ENCODE measurements around the gene TYW1. TPM values are rescaled to one million over a fixed set of nuclear protein-coding genes. Genes with fewer than 3 reads are reported as not detected.
A peak's percentile ranks its signal among the peaks of the same experiment; 100 is the strongest.
"Not testable (repeated sequence)": the region's sequence is repeated elsewhere in the genome, so short reads cannot be mapped to it uniquely, and the experiment has no call there.

TYW1 gene
- polyA plus RNA-seq, 5 donors, result 20.9 to 25.4 (median 24.0) TPM

DNA sequence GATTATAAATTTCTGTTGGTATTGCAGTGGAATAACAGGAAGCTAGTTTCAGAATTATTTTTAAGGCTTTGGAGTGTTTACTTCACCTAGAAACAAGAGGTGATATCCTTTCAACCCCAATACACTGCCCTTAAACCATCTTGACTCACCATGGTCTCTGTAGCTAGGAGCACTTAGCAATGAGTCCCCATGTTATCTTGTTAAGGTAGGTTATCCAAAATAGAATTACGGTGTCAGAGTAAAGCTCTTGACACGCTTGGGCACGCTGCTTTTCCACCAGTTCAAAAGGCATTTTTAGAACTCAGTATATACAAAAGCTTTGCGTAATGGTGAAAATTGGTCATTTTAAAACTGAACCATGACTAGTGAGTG, 46.9 kb downstream of the TYW1 start:
- not testable (repeated sequence) for DNase-seq

DNA sequence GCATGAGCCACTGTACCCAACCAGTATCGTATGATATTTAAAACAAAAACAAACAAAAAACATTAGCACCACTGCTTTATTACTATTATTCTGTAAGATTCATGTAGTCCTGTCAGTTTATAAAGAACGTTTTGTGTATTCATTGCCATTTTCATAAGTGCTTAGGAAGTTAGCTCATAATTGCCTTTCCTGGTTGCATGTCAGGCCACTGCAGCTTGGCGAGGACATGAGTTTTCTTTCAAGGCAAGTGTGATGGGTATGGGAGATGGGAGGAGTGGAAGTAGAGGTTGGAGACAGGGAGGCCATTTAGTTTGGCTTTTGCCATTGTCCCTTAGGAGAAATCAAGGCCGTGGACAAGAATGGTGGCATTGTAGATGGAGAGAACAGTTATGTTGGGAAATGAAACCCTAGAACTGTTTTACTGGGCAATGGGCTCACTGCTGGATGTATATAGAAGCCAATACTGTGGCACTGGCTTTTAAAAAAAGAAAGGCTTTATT, 48.9 kb downstream of the TYW1 start:
- DNase-seq, result no peak

DNA sequence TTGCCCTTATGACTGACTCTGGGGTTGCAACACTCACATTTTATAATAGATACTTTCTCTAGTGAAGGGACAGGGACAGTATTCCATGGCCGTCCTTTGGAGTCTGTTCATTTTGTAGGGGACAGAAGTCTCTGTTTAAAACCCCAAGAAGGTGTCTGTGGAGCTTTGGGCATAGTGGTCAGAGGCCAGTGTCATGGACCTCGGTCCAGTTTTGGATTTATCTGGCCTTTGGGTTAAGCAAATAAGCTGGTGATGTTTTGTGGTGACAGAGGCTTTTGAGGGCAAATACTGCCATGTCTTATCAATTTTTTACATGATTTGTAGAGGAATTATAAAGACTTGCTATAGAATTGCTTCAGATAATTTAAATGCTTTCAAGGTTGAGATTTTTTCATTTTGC, 50.2 kb downstream of the TYW1 start:
- not testable (repeated sequence) for DNase-seq

DNA sequence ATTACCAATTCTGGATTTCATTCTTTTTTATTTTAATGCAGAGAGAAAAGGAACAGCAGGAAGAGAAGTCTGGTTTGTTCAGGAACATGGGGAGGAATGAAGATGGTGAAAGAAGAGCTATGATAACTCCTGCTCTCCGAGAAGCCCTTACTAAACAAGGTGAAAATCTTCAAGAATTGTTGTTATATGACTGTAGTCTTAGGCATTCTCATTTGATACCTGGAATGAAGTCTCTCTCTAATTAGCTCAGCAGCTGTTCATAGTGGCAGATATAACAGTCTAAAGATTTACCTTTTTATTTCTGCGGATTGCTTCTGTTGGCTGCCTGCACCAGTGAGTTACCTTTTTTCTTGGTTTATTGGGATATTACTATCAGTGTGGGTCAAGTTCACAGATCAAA, 53.3 kb downstream of the TYW1 start:
- not testable (repeated sequence) for DNase-seq

DNA sequence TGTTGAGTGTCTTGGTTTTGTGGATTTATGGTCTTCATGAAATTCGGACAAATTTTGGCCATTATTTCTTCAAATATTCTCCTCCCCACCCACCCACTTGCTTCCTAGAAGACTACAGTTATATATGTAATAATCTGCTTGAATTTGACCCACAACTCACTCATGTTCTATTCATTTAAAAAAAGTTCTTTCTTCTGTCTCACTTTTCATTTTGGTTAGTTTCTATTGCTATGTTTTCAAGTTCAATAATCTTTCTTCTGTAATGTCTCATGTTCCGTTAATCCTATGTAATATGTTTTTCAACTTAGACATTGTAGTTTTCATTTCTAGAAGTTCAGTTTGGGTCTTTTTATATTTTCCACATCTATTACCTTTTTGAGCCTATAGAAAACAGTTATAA, 55.5 kb downstream of the TYW1 start:
- DNase-seq, result not testable (repeated sequence)

DNA sequence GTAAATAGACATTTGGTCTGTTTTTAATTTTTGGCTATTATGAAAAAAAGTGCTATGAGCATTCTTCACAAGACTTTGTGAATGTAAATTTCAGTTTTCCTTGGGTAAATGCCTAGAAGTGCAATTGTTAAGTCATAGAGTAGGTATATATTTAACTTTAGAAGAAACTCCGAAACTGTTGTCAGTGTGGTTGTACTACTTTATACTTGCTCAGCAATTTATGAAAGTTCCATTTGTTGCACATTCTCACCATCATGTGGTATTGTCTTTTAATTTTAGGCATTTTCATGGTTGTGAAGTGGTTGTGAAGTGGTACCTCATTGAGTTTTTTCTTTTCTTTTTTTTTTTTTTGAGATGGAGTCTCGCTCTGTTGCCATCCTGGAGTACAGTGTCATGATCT, 60.0 kb downstream of the TYW1 start:
- no peak for DNase-seq

DNA sequence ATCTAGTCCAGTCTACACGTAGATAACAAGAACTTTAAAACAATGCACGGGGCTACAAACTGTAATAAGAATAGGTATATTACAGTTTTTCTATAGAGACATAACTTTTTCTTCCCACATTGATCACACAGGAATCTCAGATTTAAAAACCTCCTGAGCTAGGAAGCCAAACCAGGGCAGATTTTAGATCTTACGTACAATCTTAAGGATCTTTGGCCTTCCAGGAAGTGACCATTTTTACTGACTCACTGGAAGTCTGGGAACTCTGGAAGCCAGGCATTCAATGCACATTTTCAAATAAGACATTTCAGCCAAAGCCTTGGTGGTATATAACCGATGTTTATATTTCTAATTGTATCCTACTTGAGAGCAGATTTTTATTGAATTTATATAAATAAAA, 64.7 kb downstream of the TYW1 start:
- DNase-seq, result not testable (repeated sequence)

DNA sequence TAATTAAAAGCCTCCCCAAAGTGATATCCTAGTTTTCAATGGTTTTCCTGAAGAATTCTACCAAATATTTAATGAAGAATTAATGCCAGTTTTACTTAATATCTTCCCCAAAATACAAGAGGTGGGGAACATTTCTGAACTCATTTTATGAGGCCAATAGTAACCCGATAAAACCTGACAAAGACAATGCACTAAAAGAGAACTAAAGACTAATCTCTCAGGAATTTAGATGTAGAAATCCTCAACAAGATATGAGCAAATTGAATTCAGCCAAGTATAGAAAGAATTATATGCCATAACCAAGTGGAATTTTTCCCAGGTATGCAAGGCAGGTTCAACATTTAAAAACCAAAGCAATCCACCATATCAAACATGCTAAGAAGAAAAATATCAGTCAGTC, 66.2 kb downstream of the TYW1 start:
- not testable (repeated sequence) for DNase-seq

DNA sequence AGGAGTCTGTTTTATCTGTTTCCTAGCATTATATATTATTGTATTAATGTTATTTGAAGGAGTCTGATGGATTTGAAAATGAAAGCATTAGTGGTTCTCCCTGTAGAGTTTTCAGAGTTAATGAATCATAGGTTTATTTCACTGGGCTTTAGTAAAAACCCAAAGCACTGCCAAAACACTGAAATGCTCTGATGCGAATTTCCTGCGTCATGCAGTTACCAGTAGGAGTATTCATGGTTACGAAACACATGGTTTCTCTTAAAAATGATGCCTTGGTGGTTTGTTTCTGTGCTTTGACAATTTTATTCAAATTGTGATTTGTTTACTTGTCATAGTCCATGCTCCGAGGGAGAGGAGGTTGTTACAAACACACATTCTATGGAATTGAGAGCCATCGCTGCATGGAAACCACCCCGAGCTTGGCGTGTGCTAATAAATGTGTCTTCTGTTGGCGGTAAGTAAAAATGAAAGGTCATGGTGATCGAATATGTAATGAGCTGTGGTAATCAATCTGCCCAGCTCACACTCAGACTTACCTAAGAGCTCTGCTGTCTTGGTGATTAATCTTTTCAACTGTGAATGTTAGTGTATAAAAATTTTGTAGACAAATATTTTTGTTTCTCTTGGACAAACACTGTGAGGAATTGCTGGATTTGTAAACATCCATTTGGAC, 70.5 kb downstream of the TYW1 start:
- DNase-seq, result peak; percentile 21 to 42

DNA sequence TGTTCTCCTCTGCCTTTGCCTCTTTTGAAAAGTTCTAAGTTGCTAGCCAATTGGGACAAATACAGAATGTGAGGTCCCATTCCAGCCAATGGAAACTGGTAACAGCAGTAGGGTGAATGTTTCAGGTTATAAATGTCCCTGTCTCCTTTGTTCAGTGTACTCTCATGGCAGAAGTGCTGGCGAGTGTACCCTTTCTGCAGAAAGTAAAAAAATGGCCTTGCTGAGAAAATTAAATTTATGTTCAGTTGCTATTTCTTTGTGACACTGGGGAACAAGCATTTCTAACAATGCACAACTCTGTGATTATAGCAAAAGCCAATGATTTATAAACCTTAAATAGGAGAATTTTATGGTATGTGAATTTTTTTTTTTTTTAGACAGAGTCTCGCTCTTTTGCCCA, 79.5 kb downstream of the TYW1 start:
- not testable (repeated sequence) for DNase-seq

DNA sequence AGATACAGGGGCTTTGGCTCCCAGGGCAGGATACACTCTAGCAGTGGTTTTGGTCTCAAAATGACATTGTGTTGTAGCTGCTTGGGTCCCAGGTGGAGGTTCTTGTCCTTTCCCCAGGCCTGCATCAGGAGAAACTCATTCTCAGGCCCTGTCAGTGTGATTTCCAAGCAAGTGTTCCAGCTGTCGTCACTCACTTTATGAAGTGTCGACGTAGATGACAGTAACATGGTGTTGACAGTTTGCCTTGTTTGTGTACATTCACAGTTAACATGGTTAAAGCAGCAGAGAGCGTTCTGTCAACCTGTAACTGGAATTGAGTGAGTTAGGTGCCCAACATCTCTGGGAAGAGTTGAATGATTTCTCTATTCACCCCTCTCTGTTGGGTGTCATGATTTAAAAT, 86.2 kb downstream of the TYW1 start:
- not testable (repeated sequence) for DNase-seq

DNA sequence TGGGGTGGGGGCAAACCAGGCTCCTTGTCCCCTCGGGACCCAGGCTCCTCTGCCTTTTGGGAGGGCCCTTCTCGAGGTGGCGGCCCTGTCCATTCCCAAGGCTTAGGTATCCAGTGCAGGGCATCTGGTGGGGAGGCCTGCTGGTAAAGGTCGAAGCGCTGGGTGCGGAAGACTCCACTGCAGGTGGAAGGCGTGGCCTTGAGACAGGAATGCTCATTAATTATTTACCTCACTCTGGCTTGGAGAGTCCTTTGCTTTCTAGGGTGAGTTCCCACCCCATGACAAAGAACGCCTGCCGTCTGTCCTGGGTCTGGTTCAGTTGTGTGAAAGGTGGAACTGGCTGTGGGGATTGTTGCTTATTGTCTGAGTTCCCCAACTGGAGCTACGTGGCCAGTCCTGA, 92.6 kb downstream of the TYW1 start:
- not testable (repeated sequence) for DNase-seq

DNA sequence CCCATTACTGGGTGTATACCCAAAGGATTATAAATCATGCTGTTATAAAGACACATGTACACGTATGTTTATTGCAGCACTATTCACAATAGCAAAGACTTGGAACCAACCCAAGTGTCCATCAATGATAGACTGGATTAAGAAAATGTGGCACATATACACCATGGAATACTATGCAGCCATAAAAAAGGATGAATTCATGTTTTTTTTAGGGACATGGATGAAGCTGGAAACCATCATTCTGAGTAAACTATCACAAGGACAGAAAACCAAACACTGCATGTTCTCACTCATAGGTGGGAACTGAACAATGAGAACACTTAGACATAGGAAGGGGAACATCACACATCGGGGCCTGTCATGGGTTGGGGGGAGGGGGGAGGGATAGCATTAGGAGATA, 94.4 kb downstream of the TYW1 start:
- not testable (repeated sequence) for DNase-seq

DNA sequence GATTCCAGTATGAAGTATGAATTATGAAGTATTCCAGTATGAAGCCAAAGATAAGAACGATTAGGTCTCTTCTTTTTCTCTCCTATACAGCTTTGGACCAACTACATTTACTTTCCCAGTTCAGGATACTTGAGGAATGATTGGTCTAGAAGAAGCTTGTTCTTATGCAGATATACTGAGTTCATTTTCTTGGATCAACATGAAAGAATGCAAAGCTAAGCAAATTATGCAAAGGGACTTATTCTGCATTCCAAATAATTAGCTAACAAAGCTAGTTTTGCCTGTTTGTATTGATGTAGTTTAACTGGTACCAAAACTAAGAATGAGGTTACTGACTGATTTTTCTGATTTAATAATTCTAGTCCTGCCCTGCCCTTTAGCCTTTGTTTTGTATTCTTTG, 101.4 kb downstream of the TYW1 start:
- not testable (repeated sequence) for DNase-seq

DNA sequence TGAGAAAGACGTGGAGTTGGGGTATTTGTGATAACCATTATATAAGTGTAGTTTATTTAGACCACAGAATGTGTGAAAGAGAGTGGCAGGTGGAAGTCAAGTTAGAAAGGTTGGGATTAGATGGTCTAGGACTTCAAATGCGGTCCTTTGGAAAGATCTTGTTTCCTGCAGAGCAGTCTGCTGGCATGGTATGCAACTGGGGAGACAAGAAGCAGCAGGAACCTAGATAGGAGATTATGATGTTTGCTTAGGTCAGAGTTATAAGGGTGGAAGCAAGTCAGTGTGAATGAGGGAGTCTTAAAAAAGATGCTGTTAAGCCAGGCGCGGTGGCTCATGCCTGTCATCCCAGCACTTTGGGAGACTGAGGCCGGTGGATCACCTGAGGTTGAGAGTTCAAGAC, 102.8 kb downstream of the TYW1 start:
- not testable (repeated sequence) for DNase-seq

DNA sequence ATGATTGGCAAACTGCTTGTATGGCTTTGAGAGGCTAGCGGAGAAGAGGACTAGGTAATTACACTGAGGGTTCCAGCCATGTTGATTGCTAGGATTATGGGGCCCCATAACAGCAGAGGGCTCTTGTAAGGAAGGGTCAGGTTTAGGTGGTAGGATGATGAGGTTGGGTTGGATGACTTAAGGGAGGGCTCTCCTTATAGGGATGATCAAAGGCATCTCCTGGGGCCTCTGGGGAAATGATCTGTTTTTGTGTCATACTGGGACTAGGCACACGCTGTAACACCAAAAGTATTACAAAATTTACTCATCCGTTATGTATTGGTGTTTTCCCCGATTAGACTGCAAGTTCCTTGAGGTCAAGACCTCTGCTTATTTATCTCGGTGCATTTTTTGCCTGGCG, 103.4 kb downstream of the TYW1 start:
- not testable (repeated sequence) for DNase-seq

DNA sequence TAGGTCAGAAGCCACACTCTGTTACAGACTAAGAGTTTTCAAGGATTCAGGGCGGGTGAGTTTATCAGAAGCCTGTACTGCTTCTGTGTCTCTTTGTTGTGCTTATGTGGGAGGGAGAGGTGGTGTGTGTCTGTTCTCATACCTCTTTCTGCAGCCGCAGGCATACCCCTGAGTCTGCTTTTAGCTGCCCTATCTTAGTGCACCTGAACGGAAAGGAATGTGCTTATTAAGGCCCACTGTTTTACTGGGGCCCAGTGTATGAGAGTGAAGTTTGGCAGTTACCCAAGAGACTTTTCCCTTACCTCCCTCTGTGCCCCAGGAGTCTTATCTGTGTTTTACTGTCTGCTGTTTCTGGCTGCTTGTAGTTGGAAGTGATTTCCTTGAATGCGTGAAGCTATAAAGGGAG, 104.3 kb downstream of the TYW1 start:
- peak; percentile 5 to 6 for DNase-seq

DNA sequence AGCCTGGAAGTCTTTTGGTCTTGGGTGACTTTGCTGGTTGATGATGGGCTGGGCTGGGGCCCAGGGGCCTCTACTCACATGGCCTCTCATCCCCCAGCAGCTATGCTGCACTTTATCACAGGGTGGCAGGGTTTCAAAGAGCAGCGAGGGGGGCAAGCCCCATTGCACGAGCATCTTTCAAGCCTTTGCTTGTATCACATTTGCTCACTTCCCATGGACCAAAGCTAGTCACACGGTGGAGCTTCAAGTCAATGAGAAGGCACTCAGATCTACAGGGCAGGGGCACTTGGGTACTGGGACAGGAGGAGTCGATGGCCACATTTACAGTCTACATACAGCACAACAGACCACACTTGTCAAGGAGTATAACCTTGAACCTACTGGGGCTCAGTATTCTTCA, 108.3 kb downstream of the TYW1 start:
- not testable (repeated sequence) for DNase-seq

DNA sequence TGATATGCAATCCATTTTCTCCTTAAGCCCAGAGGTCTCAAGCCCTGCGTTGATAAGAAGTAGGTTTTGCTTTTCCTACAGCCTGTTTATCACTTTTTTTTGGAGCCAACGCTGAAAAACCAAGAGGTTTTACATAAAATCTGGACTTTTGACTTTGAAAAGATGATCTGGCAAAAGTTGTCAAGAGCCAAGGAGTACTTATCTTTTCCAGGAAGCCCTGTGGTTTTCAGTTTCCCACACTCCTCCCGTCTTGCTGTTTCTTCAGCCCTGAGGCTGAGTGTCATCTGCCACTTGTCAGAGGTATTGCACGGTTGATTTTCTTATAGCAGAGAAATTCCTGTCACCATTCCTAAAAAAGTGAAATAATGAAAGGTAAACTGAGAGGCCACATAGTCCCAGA, 108.7 kb downstream of the TYW1 start:
- DNase-seq, result no peak

DNA sequence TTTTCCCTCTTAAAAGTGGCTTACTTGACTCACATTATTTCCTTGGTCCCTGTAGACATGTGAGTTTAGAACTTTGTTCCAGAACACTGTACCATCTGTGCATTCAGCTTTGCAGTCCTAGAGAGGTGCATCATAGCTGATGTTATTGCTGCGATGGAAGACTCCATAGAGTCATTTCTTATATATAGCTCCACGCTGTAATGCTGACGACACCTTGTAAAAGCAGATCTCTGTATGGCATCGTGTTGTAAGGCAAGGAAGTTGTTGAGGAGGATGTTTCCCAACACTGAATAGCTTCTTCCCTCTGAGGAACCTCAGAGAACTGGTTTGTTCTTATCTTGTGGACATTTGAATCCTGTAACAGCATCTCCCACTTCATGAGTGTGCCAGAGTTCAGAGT, 109.6 kb downstream of the TYW1 start:
- DNase-seq, result not testable (repeated sequence)

DNA sequence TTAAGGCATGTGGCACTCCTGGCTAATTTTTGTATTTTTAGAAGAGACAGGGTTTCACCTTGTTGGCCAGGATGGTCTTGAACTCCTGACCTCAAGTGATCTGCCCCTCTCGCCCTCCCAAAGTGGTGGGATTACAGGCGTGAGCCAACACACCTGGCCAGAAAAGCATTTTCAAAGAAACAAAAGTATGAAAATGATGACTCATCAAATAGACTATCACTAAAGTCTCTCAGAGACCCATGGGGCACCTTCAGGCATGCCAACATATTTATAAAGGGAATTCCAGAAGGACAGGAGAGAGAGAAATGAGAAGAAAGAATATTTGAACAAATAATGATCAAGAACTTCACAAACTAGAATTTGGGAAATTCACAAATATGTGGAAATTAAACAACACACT, 114.7 kb downstream of the TYW1 start:
- DNase-seq, result not testable (repeated sequence)

DNA sequence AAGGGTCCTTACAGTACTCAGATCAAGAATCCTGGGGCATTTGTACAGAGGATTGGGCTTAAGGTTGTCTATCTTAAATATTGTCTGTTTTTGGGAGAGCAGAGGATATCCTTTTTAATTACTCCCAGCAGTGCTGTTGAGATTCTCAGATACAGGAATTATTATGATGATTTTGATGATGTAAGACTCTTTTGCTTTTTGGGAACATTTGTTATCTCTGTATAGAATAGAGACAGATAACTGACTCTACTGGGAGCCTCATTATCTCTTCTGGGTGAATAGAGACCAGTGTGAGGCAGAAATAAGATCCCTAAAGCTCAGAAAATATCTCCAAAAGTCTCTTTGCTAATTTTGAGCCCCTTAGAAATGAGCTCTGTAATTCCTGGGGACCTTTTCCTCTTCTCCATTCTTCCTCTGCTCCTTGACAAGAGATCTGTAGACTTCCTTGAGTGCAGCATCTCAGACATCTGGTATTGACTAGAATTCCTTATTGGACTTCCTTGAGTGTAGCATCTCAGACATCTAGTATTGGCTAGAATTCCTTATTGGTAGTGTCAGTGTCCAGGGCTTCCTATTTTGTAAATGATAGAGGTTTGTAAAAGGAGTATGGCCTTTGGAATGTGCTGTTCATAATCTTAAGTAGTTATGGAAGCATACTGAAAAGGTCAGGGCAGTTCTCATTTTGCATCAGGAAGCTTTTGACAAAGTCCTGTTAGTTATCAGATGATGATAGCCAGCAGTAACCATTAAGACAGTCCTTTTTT, 118.0 kb downstream of the TYW1 start:
- DNase-seq, result not testable (repeated sequence)

DNA sequence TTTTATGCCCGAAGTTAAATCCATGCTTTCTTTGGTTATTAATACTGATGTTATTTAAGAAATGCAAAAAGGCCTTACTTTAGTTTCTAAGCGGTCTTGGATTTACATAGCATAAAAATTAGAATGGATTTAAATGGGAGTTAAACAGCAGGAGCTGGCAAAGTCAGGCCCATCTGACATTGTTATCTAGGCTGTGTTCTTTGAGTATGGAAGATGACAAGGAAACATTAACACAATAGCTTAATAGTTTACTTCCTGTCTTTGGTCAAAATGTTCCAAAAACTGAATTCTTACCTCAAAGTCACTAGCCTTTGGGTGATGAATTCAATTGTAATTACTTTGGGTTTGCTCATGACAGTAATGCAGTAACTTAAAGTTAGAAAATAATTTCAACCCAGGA, 123.9 kb downstream of the TYW1 start:
- not testable (repeated sequence) for DNase-seq

All from right lung (tissue), 5 donors.